Osteocyte (in vitro differentiated cells): Measurements from ENCODE around the gene RGS3. TPM values are rescaled to one million over a fixed set of nuclear protein-coding genes. Genes with fewer than 3 reads are reported as not detected.

Source experiments
- DNase-seq: peaks from one replicate; pipeline ENCODE4 v3.0.0; 2021; ENCODE audit warnings: mixed read lengths; ENCODE audit not compliant: unreplicated experiment; ENCODE audit errors: extremely low spot score
- H3K27ac Mint-ChIP-seq: one replicate; pipeline ENCODE4 v1.8.0; 2021; ENCODE audit warnings: mild to moderate bottlenecking, mixed read lengths; ENCODE audit not compliant: unreplicated experiment
- H3K27me3 Mint-ChIP-seq: one replicate; pipeline ENCODE4 v1.8.0; 2021; ENCODE audit warnings: mixed read lengths; ENCODE audit not compliant: unreplicated experiment
- H3K36me3 Mint-ChIP-seq: one replicate; pipeline ENCODE4 v1.8.0; 2021; ENCODE audit warnings: mixed read lengths; ENCODE audit not compliant: unreplicated experiment
- H3K4me1 Mint-ChIP-seq: one replicate; pipeline ENCODE4 v1.8.0; 2021; ENCODE audit warnings: mixed read lengths; ENCODE audit not compliant: unreplicated experiment
- H3K4me3 Mint-ChIP-seq: one replicate; pipeline ENCODE4 v1.8.0; 2021; ENCODE audit warnings: mild to moderate bottlenecking, moderate library complexity, mixed read lengths; ENCODE audit not compliant: unreplicated experiment
- H3K9me3 Mint-ChIP-seq: one replicate; pipeline ENCODE4 v1.8.0; 2021; ENCODE audit warnings: mixed read lengths; ENCODE audit not compliant: unreplicated experiment
- total RNA-seq: library from RNA; stranded (reverse); gene quantifications from 2 replicates; pipeline ENCODE4 v1.2.1, GENCODE V29; 2021
- TF ChIP-seq, protein P1 (sequence below): fragments of 200-600 bp; sonication (generic); IDR thresholded peaks from 2 replicates; pipeline ENCODE4 v1.5.0; 2021; ENCODE audit warnings: antibody characterized with exemption, mild to moderate bottlenecking, moderate library complexity

The RGS3 gene
- total RNA-seq, 1 donor from 2014 or later = 67.8 TPM

DNA sequence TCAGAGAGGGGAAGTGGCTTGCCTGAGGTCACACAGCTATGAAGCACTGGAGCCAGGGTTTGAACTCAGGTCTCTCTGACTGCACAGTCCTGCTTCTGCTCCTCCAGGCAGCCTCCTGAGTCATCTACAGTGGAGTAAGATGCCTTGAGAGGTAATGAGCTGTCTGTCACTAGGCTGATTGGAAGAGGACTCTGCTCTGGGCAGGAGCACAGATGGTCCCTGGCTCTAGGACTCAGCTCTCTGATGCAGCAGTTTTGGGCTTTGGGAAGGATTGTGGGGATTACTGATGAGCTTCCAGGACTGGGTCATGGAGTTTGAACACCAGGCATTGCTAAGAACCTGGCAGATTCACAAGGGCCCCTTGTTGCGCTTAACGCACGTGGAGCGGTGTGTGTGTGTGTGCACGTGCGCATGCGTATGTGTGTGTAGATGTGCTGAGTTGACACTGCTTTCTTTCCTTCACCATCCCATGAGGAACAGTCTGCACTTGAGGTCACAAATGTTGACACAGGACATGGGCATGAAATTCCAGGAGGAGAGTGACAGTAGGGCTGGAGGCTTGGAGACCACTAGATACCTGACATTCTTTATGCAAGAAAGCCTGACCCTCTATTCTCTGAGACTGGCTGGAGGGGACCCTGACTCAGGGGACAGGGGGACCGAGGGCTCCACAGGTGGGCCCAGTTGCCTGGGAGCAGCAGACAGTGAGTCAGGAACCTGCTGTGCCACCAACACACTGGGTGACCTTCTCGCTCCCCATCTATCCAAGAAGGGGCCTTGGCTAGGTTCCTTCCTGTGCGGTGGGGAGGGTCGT lies 170.5 kb downstream of the RGS3 start:
- TF ChIP-seq, protein P1, sequence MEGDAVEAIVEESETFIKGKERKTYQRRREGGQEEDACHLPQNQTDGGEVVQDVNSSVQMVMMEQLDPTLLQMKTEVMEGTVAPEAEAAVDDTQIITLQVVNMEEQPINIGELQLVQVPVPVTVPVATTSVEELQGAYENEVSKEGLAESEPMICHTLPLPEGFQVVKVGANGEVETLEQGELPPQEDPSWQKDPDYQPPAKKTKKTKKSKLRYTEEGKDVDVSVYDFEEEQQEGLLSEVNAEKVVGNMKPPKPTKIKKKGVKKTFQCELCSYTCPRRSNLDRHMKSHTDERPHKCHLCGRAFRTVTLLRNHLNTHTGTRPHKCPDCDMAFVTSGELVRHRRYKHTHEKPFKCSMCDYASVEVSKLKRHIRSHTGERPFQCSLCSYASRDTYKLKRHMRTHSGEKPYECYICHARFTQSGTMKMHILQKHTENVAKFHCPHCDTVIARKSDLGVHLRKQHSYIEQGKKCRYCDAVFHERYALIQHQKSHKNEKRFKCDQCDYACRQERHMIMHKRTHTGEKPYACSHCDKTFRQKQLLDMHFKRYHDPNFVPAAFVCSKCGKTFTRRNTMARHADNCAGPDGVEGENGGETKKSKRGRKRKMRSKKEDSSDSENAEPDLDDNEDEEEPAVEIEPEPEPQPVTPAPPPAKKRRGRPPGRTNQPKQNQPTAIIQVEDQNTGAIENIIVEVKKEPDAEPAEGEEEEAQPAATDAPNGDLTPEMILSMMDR = no peak
- no peak for DNase-seq
- H3K4me3 Mint-ChIP-seq = no peak overlapping the region
- peaks cover 30% of the 10 kb centered on the region for H3K4me1 Mint-ChIP-seq
- no peaks in the 10 kb centered on the region for H3K27me3 Mint-ChIP-seq
- H3K27ac Mint-ChIP-seq = no peak overlapping the region
- no peaks in the 10 kb centered on the region for H3K9me3 Mint-ChIP-seq
- H3K36me3 Mint-ChIP-seq = no peaks in the 10 kb centered on the region

DNA sequence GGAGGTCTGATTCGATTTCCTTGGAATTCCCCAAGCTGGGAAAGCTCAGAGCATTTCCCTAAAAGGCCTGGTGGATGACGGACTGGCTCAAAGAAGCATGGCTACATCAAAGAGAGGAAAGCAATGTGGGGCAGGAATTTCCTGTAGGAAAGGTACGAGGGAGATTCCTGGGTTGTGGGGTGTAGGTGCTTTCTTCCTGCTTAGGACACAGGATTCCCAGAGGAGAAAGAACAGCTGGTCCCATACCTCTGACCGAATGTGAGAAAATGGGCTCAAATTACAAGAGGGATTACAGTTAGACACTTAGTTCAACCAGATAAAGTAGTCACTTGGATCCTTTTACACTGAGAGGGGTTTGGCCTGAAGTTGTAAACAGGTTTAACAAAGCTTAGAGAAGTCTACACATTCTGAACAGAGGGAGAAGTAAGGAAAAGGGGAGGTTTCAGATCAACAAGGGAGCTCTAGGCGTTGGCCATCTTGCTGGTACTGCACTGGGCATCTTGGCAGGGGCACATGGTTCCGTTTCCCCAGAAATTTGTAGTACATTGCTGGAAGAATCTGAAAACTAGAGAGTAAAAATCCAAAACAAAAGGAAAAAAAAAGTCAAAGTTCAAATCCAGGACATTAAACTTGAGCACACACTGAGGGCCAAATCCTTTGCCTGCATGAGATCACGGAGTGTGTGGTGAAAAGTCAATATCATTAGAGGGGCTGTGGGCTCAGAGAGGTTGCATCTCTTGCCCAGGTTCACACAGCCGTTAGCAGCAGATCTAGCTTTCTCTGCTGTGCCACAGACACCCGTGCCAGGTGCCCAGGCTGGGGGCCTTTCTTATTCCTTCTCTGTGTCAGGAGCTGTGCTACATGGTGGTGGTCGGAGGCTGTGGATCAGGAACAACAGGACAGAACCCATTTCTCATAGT lies 171.3 kb downstream of the RGS3 start:
- Mint-ChIP-seq H3K27me3 (no peaks in the 10 kb centered on the region), H3K4me1 (peaks cover 30% of the 10 kb centered on the region), H3K4me3 (no peak overlapping the region), H3K36me3 (no peaks in the 10 kb centered on the region), H3K27ac (no peak overlapping the region), H3K9me3 (no peaks in the 10 kb centered on the region)
- DNase-seq = no peak
- TF ChIP-seq, protein P1 = no peak

DNA sequence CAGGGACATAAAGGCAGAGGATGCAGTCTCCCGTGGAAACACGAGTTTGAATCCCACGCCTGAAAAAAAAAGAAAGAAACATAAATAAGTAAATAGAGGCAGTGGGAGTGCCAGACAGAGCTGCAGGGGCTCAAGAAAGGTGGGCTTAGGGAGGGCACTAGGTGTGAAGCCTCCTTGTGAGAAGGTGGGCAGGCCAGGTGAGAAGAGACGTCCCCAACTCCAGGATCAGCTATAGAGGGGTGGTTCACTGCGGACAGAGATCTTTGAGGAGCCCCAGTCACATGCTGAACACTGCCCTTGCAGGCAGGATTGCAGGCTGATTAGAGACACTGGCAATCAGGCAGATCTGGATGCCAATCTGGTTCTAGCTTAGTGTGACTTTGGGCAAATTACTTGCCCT lies 172.1 kb downstream of the RGS3 start:
- TF ChIP-seq, protein P1 = no peak
- Mint-ChIP-seq H3K9me3 (no peaks in the 10 kb centered on the region), H3K4me3 (no peak overlapping the region), H3K27me3 (no peaks in the 10 kb centered on the region), H3K27ac (no peak overlapping the region), H3K36me3 (no peaks in the 10 kb centered on the region), H3K4me1 (peaks cover 30% of the 10 kb centered on the region)
- DNase-seq = no peak

DNA sequence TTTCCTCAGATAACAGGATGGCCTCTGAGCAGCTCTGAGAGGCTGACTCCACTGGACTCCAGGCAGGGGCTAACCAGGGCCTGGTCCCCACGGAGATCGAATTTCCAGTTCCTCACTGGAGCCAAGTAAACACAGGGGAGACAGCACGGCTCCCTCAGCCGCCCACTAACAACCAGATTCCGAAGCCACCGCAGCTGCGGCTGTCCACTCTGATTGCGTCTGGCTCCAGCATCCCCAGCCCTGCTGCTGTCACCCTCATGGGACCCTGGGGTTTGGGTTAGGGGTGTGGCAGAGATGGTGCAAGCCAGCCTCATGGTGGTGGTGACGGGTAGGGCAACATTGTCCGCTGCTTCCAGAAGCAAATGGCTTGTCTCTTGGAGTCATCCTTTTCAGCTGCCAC lies 172.6 kb downstream of the RGS3 start:
- Mint-ChIP-seq H3K27me3 (no peaks in the 10 kb centered on the region), H3K4me3 (no peak overlapping the region), H3K27ac (no peak overlapping the region), H3K4me1 (peaks cover 36% of the 10 kb centered on the region), H3K36me3 (no peaks in the 10 kb centered on the region), H3K9me3 (no peaks in the 10 kb centered on the region)
- no peak for DNase-seq
- TF ChIP-seq, protein P1 = no peak

DNA sequence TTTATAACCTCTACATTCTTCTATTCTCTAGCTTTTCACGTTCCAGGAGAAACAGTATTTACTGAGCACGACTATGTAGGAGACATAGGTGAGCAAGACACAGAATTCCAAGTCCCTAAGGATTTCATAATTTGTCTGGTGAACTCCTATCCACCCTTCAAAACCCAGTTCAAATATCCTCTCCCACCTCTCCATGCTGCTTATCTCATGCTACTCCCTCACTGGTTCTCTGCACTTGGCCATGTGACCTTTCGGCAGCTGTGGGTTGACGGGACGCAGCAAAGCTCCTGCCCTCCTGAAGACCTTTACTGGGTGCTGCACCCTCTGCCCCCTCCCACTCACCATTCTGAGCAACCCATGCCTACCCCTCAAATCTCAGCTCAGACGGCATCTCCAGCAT lies 173.2 kb downstream of the RGS3 start:
- H3K4me1 Mint-ChIP-seq = peaks cover 33% of the 10 kb centered on the region

More for the DNA sequence above, 173.2 kb downstream of the RGS3 start:
- no peak for DNase-seq
- no peak overlapping the region for H3K27ac Mint-ChIP-seq
- H3K36me3 Mint-ChIP-seq = peaks cover 1% of the 10 kb centered on the region
- H3K27me3 Mint-ChIP-seq = no peaks in the 10 kb centered on the region
- TF ChIP-seq, protein P1 = no peak
- H3K9me3 Mint-ChIP-seq = no peaks in the 10 kb centered on the region
- H3K4me3 Mint-ChIP-seq = no peak overlapping the region
